Right lobe of liver (tissue), 6 donors: ENCODE measurements around the gene PTEN. TPM values are rescaled to one million over a fixed set of nuclear protein-coding genes. Genes with fewer than 3 reads are reported as not detected.

Source experiments
- ATAC-seq, 4 donors: fragments of 200-7000 bp; cut with Tn5 transposase; one replicate each; pipeline ENCODE4 v1.9.1; 2020; ENCODE audit warnings: mild to moderate bottlenecking in 4 of 4, moderate library complexity in 4 of 4
- DNase-seq, 3 donors: peaks; one replicate each; pipeline ENCODE4 v3.0.0-alpha.2; 2020
- H3K27ac ChIP-seq, 3 donors: fragments of 200-600 bp; one replicate each; pipeline ENCODE4 v1.8.0; 2022
- H3K27me3 ChIP-seq, 2 donors: fragments of 200-600 bp; one replicate each; pipeline ENCODE4 v1.8.0; 2022
- H3K36me3 ChIP-seq, 4 donors: fragments of 200-600 bp; sonication (generic) in 1 of 4; one replicate each; pipeline versions ENCODE4 v1.5.1 to v1.8.0; 2017 to 2022; ENCODE audit warnings: control low read depth in 1 of 4
- H3K4me1 ChIP-seq, 4 donors: fragments of 200-600 bp; sonication (generic) in 1 of 4; one replicate each; pipeline versions ENCODE4 v1.5.1 to v1.8.0; 2017 to 2022; ENCODE audit warnings: control low read depth in 1 of 4
- H3K4me3 ChIP-seq, 3 donors: fragments of 200-600 bp; one replicate each; pipeline ENCODE4 v1.8.0; 2022
- H3K9me3 ChIP-seq, 4 donors: fragments of 200-600 bp; sonication (generic) in 1 of 4; one replicate each; pipeline versions ENCODE4 v1.5.1 to v1.8.0; 2017 to 2022; ENCODE audit warnings: control low read depth in 1 of 4
- CTCF ChIP-seq, 4 donors: fragments of 200-600 bp in 3 of 4; fragments of 450-650 bp in 1 of 4; IDR thresholded peaks; one replicate each; pipeline versions ENCODE4 v1.5.1 to v1.8.0; 2016 to 2022; ENCODE audit warnings: antibody characterized with exemption in 4 of 4, mild to moderate bottlenecking in 2 of 4
- POLR2A ChIP-seq: fragments of 450-650 bp; IDR thresholded peaks from one replicate; pipeline ENCODE4 v1.6.1; 2017; ENCODE audit warnings: antibody characterized with exemption, mild to moderate bottlenecking
- WGBS: methylation state at CpG from one replicate; pipeline ENCODE4 v1.1.6; 2018; ENCODE audit warnings: low coverage, low lambda C conversion rate; ENCODE audit not compliant: insufficient coverage; ENCODE audit errors: missing lambda C conversion rate; 5-methylcytosine and 5-hydroxymethylcytosine counted together
- intact Hi-C, 2 donors: fragments of 100-400 bp; cut with DNase I; formaldehyde crosslinking; loops; one replicate each; pipeline versions ENCODE4 v1.11.2 to v1.14.1; 2022
- total RNA-seq, 6 experiments: library from RNA; depleted of rRNA in 2 of 6; stranded (reverse); fragments of >200 nt in 2 of 6; fragmentation: NEBNext Ultra II Directional in 3 of 6; extraction: Animal tissue kit (Norgen Biotek cat#: 25700) in 3 of 6; gene quantifications; one replicate each; pipeline versions ENCODE4 v1.1.0 to v1.2.4, GENCODE V29; 2016 to 2023
- donor health status: DM: no; HTN: yes; CAD: no.
- donor health status: DM: no; HTN: no; CAD: no.
- donor health status: DM: no; HTN: no; CAD: no.
- donor health status: DM: no; HTN: yes; CAD: no.
- donor health status: DM: no; HTN: yes; CAD: no.

PTEN gene
- total RNA-seq, 6 experiments from 2014 or later, result 37.5 to 73.7 (median 50.4) TPM

DNA sequence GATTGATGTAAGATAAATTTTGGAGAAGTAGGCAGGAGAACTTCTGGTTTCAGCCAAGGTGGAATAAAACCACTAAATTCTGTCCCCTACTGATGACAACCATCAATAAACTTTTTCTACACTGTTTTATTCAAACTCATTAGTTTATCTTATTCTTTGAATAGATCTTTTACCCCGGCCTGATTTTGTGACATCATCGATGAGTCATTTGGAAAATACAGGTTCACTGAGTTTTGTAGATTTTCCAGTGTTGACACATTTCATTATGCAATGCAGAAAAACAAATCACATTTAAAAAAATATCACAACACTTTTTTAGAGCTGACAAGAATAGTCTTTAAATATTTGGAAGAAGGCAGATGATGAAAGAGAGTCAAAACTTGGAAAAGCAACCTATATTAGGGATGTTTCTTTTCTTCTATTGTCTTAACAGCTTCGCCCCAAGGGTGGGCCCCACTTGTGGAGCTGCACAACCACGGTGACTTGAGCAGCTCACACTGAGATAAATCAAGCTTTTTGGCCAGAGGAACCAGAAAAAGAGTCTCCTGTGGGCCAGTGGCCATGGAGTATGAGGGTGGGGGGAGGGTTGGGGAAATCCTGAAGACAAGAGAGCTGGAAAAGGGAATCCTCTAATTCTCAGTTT lies 112.8 kb downstream of the PTEN start:
- Histone ChIP-seq H3K4me3 (no peak overlapping the region), H3K27ac (peak overlapping the region in 1 of 3 donors; percentile 47), H3K27me3 (no peaks in the 10 kb centered on the region), H3K9me3 (no peaks in the 10 kb centered on the region), H3K36me3 (no peaks in the 10 kb centered on the region), H3K4me1 (no peaks in the 10 kb centered on the region)
- WGBS, result 41% methylated on average over 4 of the region's 4 CpGs
- intact Hi-C loops, result no loop called here
- ATAC-seq, result peak in 2 of 4 donors; percentile 68 to 72
- no peak for TF ChIP-seq POLR2A
- no peak for TF ChIP-seq CTCF (IDR thresholded peaks at IDR 0.05)
- no peak for DNase-seq

DNA sequence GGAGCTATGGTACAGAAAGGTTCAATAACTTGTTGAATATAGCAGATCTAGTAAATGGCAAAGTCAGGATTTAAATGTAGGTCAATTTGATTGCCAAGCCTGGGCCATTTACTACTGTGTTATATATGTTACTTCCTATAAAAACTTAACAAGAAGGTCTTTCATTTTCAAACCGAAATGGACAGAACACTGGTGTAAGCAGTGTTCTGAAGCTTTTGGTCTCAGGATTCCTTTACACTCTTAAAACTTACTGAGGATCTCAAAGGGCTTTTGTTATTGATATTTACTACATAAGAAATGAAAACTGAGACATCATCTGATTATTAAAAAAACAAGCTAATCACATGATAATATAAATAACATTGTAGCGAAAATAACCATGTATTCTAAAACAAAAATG lies 114.7 kb downstream of the PTEN start:
- 79% methylated on average over 2 of the region's 2 CpGs for WGBS
- Histone ChIP-seq H3K4me1 (no peaks in the 10 kb centered on the region), H3K36me3 (no peaks in the 10 kb centered on the region), H3K27me3 (no peaks in the 10 kb centered on the region), H3K4me3 (no peak overlapping the region), H3K9me3 (no peaks in the 10 kb centered on the region), H3K27ac (no peak overlapping the region)
- no peak for DNase-seq
- intact Hi-C loops, result no loop called here
- no peak for ATAC-seq
- TF ChIP-seq POLR2A, result no peak
- no peak for TF ChIP-seq CTCF (IDR thresholded peaks at IDR 0.05)

- Histone ChIP-seq H3K27ac (no peak overlapping the region), H3K36me3 (no peaks in the 10 kb centered on the region), H3K4me3 (no peak overlapping the region), H3K27me3 (no peaks in the 10 kb centered on the region), H3K9me3 (no peaks in the 10 kb centered on the region), H3K4me1 (no peaks in the 10 kb centered on the region)
- intact Hi-C loops, result no loop called here
- 93% methylated on average over 2 of the region's 2 CpGs for whole genome bisulfite sequencing
- DNase-seq, result no peak
- no peak for TF ChIP-seq POLR2A
- no peak for TF ChIP-seq CTCF (IDR thresholded peaks at IDR 0.05)
- no peak for ATAC-seq
These were observed 116.4 kb downstream of the PTEN start for GRCh38 chr10:87979847-87980246.

GRCh38 chr10:87983716-87984115 lies 120.3 kb downstream of the PTEN start:
- TF ChIP-seq CTCF (IDR thresholded peaks at IDR 0.05), result no peak
- no peak for TF ChIP-seq POLR2A
- DNase-seq (no peak), ATAC-seq (no peak)
- 96% methylated on average over 2 of the region's 2 CpGs for WGBS
- Histone ChIP-seq H3K4me1 (no peaks in the 10 kb centered on the region), H3K27me3 (no peaks in the 10 kb centered on the region), H3K36me3 (no peaks in the 10 kb centered on the region), H3K27ac (no peak overlapping the region), H3K9me3 (no peaks in the 10 kb centered on the region), H3K4me3 (no peak overlapping the region)
- intact Hi-C loops, result no loop called here
